Activated CD4-positive, alpha-beta T cell treated with anti-CD3 and anti-CD28 coated beads, Interleukin-2, amount 50 U/mL, for 1 hour (primary cell): ENCODE data around the gene EWSR1.
"Not testable (repeated sequence)": the region's sequence is repeated elsewhere in the genome, so short reads cannot be mapped to it uniquely, and the experiment has no call there.

Experiments used
- DNase-seq: peaks from one replicate; pipeline ENCODE4 v3.0.0-alpha.2; 2020

EWSR1 gene

DNA sequence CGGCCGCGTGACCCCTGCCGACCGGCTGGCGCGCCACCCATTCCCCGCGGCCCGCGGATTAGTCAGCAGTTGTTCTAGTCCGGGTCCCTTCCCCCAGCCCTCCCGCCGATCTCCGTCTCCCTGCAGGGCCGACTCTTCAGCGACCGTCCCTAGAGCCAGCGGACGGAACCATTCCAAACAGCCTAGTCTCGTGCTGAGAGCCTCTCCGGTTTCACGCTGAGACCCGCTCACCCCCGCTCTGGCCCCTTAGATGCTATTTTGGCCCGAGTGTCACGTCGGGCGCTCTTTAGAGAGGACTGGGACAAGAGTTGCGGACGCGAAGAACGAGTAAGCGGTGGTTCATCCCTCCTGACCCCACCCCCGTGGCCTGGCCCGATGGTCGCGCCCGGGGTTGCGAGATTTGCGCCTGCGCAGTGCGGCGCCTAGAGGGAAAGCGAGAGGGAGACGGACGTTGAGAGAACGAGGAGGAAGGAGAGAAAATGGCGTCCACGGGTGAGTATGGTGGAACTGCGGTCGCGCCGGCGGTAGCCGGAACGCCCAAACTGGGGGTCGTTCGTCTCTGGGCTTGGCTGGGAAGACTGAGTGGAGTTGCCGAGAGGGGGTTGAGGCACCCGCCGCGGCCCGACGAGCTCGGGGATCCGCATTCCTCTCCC is at the start of gene EWSR1, which contains the start of gene RHBDD3:
TSS of gene EWSR1 (plus strand) at position 411 of the 653 bp plus-strand sequence. CDS start at position 480, 69 bp downstream.
TSS of gene RHBDD3 (minus strand) at position 124 of the 653 bp plus-strand sequence. CDS start 2,355 bp downstream, outside the sequence.
- peak; percentile 95 for DNase-seq

GRCh38 chr22:29218758-29219408 is 49.2 kb upstream of the EWSR1 start:
- no peak for DNase-seq

GRCh38 chr22:29219409-29219782 is 48.7 kb upstream of the EWSR1 start:
- not testable (repeated sequence) for DNase-seq

- no peak for DNase-seq
These were observed 48.0 kb upstream of the EWSR1 start for GRCh38 chr22:29219881-29220670.

DNA sequence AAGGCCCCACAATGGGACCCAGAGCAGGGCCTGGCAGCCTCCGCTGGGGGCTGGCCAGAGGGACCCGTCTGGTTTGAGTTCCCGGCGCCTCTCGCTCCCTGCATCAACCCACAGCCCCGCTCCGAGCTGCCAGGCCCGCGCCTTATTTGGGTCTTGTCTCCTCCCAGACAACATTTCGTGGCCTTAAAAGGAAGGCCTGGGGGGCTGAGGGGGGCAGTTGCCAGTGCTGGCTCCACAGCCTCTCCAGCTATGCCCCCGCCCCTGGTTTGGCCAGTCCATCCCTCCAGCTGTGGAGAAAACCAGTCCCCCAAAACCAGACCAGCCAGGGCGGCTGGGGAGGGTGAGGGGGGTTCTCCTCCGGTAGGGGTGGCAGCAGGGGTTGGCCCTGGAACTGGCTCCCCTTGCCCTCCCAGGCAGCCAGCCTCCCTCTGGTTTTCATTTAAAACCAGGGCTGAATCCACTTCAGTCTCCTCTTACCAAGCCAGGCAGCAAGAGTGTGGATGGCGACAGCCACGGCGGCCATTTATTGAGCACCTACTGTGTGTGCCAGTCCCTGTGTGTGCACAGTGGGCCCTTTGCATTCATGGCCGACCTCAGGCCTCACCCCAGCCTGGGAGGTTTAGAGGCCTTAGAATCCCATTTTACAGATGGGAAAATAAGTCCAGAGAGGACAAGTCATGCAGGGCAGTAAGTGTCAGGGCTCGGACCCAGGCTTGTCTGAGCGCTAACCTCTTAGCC is 43.8 kb upstream of the EWSR1 start:
- DNase-seq = no peak

- no peak for DNase-seq
These were observed 43.1 kb upstream of the EWSR1 start for GRCh38 chr22:29224859-29225410.

GRCh38 chr22:29225422-29226090 is 42.5 kb upstream of the EWSR1 start:
- DNase-seq = no peak

- no peak for DNase-seq
These were observed 41.6 kb upstream of the EWSR1 start for GRCh38 chr22:29226351-29226981.

- no peak for DNase-seq
These were observed 36.8 kb upstream of the EWSR1 start for GRCh38 chr22:29230972-29231875.

- DNase-seq = no peak
These were observed 35.8 kb upstream of the EWSR1 start for GRCh38 chr22:29231971-29232959.

DNA sequence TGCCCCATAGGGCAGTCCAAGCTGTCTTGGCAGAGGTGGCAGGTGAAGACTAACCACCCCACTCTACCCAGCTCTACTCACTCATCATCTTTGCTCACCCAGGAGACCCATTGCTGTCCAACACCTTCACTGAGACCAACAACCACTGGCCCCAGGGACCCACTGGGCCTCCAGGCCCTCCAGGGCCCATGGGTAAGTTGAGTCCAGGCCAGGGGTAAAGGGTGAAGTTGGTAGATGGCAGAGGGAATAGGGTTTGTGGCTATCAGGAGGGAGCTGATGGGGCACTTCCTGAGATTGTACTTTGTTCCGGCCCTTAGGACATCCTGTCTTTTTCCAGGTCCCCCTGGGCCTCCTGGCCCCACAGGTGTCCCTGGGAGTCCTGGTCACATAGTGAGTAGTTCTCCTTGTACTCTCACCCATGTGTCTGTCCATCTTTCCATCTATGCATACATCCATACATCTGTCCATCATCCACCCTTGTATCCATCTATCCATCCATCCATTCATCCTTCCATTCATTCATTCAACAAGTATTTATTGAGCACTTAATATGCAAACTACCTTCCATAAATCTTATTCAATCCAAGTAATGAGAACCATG is 34.7 kb upstream of the EWSR1 start:
- DNase-seq = no peak

GRCh38 chr22:29240481-29240880 is 27.6 kb upstream of the EWSR1 start:
- DNase-seq = not testable (repeated sequence)

- DNase-seq = no peak
These were observed 24.1 kb upstream of the EWSR1 start for GRCh38 chr22:29243874-29244446.

DNA sequence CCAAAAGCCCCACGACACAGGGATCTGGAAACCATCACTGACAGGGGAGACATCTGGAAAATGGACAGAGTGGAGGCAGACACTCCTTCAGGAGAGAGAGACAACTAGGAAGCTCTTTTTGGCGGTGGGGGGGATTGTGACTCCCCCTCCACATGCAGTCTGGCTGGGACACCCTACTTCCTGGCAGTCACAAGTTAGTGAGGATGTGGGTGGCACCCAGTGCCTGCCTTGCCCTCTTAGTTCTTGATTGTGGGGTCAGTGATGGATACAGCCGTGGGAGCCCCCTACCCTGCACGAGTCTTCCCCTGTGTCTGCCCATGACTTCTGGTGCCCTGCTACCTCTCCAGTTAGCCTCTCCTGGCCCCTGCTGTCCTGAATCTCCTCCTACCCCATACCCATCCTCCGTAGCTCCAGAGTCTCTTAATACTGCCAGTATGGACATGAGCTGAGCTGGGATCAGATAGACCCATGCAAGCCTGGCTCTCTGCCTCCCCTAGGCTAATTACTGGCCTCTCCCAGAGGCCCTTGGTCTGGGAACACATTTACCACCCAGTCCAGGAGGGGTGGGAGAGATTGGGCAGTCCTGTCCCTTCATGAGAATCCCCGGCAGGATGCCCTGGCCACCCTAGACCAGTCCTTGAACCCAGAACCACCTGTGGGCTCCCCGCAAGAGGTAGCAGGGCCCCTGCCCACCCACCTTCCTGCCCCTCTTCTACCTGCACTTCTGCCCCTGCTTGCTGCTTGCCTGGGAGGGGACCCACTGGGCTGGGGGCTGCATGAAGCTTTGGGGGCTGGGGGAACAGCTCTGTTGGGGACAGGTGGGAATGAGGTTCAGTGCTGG is 23.1 kb upstream of the EWSR1 start:
- DNase-seq = no peak

DNA sequence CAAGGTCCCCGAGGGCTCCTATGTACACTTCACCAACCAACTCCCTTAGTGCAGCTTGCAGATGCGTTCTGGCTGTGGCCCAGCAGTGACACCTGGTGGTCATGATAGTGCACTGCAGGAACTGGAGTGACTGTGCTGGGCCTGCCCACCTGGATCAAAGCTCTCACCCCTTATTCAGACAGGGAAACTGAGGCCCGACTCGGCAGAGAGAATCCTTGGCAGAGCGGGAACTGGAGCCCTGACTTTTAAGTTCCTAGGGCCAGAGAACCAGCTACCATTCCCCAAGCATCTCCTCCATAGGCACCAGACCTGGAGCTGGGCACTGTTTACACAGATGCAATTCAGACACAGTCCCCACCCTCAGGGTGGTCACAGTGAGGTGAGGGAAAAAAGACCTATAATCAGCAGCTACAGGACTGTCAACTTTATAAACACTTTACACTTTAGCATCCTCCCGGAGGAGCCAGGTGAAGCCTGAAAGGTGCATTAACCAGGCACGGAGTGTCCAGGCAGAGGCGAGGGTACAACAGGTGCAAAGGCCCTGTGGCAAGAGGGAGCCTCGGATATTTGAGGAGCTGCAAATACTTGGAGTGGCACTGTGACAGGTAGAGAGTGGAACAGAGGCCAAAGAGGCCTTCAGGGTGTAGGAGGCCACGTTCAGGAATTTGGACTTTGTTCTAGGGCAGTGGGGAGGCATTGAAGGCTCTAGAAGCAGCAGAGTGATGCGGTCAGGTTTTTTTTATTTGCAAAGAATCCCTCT is 22.3 kb upstream of the EWSR1 start:
- DNase-seq = peak; percentile 65

- DNase-seq = not testable (repeated sequence)
These were observed 20.2 kb upstream of the EWSR1 start for GRCh38 chr22:29247891-29248290.

GRCh38 chr22:29251265-29251664 is 16.8 kb upstream of the EWSR1 start:
- DNase-seq = no peak
